Activated CD4-positive, alpha-beta T cell treated with anti-CD3 and anti-CD28 coated beads for 24 hours (primary cell): ENCODE data around the gene DUOXA2.
"Not testable (repeated sequence)": the region's sequence is repeated elsewhere in the genome, so short reads cannot be mapped to it uniquely, and the experiment has no call there.

Source experiments
- DNase-seq, 2 donors: peaks; one replicate each; pipeline ENCODE4 v3.0.0-alpha.2; 2020; ENCODE audit warnings: low read depth in 2 of 2

DUOXA2 gene

DNA sequence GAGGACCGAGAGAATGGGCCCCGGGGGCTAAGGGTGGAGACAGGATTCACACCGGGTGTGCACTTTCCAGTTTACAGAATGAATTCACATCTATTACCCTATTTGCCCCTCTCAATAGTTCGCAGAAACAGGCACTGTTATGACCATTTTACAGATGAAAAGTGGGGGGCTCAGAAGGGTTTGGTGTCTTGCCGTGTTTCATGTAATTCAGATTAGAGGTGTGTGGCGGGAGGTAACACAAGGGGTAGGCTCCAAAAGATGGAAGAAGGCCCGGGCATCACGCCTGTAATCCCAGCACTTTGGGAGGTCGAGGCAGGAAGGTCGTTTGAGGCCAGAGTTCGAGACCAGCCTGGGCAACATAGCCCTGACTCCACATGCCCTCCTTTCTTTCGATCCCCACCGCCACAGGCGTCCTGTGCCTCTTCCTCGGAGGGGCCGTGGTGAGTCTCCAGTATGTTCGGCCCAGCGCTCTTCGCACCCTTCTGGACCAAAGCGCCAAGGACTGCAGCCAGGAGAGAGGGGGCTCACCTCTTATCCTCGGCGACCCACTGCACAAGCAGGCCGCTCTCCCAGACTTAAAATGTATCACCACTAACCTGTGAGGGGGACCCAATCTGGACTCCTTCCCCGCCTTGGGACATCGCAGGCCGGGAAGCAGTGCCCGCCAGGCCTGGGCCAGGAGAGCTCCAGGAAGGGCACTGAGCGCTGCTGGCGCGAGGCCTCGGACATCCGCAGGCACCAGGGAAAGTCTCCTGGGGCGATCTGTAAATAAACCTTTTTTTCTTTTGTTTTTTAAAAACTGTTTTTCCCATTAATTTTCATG, 3.4 kb downstream of the DUOXA2 start:
- DNase-seq: no peak

GRCh38 chr15:45118131-45118588, 4.0 kb downstream of the DUOXA2 start:
- DNase-seq: peak; percentile 76 to 82

DNA sequence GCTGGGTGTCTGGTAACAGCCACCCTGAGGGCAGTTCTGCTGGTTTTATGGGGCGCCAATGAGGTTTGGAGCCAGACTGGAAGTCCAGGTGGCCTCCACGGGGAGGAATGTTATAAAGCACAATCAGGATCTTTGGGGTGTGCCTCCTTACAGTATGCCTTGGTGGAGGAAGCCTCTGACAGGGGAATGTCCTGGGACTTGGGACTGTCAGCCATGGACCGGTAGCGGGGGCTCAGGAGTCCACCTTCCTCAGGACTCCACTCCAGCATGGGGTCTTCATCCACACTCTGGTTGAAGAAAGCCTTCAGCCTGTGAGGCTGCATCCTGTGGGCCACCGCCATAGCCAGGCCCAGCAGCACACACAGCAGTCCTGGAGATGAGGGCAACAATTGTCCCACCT, 4.9 kb downstream of the DUOXA2 start:
- no peak for DNase-seq

GRCh38 chr15:45120081-45120972, 6.2 kb downstream of the DUOXA2 start:
- DNase-seq: no peak

- no peak for DNase-seq
Measured at GRCh38 chr15:45121020-45121419, 6.9 kb downstream of the DUOXA2 start.

DNA sequence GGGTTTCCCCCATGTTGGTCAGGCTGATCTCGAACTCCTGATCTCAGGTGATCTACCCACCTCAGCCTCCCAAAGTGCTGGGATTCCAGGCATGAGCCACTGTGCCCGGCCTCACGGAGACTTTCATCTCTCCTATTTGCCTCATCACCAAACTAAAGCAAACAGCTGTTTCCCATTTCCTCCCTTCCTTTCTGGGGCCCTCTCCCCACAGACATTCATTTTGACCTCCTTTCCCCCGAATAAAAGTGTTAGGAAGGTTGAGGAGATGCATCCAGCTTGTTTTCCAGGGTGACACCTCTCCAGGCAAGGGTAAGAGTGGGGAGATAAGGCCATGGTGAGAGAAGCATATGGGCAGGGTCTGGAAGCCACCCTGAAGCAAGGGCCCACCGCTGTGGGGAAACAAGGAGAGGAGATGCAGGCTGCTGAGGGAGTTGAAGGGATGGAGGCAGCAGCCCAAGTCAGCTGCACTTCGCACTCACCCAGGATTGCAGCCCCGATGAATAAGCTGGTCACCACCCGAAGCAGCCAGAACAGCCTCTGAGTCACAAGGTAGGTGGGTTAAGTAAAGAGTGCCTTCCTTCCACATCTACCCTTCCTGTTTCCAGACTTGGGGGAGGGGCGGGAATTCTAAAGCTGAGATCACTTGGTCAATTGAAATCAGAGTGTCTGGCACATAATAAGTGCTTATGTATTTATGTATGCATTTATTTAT, 7.7 kb downstream of the DUOXA2 start:
- no peak for DNase-seq

DNA sequence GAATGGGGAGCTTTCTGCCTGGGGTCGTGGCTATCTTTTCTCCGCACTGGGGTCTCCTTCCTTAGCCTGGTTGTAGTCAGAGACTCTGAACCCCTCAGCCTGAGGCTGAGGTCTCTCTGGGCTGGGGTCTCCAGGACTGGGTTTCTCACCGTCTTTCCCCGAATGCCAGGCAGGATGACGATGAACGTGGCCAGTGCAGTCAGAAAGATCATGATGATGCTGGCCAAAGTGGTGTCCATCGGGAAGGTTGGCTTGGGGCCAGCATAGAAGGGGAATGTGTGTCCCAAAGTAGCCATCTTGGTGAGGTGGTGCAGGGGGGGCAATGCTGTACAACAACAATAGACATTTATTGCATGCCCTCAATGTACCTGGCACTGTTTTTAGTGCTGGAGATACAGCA, 8.6 kb downstream of the DUOXA2 start:
- no peak for DNase-seq

DNA sequence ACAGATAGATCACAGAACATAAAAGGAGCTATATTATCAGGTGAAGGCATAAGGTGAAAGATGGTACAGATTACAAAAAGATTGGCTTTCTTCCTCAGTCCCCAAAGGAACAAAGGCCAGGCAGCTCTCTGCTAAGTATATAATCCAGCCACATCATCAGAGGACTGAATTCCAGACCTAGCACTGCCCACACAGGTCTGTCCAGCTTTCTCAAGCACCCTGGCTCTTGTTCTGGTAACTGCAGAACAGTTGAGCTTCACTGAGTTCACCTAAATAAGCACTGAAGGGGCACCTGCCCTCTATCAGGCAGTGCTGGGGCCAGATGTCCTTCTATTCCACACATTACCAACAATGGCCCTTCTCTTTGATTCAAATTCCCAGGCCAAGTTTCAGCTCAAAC, 9.3 kb downstream of the DUOXA2 start:
- no peak for DNase-seq

GRCh38 chr15:45126535-45127158, 12.5 kb downstream of the DUOXA2 start:
- peak in 1 of 2 donors; percentile 28 for DNase-seq

- DNase-seq: no peak
Measured at GRCh38 chr15:45128971-45129639, 15.0 kb downstream of the DUOXA2 start.

DNA sequence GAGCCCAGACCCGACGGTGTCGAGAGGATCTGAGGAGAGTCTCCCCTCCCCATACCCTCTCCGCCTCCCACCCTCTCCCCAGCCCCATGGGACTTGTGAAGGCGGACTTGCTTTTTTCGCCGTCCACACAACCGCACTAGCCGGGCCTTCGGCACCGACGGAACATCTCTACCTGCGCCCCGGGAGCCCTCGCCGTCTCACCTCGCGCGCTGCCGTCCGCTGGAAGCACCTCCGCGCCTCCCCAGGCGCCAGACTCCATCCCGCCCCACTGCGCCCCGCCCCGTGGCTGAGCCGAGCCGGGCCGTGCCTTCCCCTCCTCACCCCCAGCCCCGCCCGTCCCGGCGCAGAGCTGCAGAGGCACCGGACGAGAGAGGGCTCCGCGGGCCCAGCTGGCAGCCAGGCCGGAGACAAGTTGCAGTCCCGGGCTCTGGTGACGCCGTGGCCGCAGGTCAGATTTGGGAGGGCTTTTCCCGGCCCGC, 15.6 kb downstream of the DUOXA2 start, which contains the start of the genes DUOX1 and DUOXA1:
TSS of gene DUOX1 (plus strand) at position 344 of the 479 bp plus-strand sequence. CDS start 1,973 bp downstream, outside the sequence.
TSS of gene DUOXA1 (minus strand) at position 229 of the 479 bp plus-strand sequence. CDS start 6,865 bp downstream, outside the sequence.
- DNase-seq: no peak

DNA sequence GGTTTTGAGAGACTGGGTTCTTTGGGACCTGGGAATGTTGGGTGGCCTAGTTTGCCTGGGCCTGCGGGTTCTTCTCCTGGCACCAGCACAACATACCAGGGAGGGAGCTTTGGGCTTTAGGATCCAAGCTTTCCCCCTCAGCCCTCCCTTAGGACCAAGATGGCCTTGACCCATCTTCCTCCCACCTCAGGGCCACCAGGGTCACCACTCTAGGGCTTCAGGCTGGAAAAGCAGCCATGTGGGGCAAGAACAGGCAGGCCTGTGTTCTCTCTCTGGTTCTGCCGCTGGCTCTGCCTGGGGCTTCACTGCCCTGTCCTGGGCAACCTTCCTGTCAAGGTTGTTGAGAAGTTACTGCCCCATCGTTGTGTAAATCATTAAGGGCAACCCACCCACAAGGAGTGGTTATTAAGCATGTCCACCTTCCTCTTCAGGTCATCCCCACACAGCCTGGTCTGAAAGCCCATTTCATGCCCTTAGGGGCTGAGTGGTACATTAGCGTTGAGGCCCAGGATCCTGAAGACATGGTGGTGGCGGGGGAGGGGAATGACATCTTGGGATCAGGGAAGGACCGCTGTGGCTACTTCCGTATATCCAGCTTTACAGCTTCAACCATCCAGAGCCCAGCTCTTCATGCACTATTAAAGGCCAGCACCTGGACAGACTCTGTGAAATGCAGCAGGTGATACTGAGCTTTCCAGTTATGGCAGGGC, 16.3 kb downstream of the DUOXA2 start:
- no peak for DNase-seq

- no peak for DNase-seq
Measured at GRCh38 chr15:45131510-45131909, 17.4 kb downstream of the DUOXA2 start.

GRCh38 chr15:45132844-45133560, 18.9 kb downstream of the DUOXA2 start:
- no peak for DNase-seq

DNA sequence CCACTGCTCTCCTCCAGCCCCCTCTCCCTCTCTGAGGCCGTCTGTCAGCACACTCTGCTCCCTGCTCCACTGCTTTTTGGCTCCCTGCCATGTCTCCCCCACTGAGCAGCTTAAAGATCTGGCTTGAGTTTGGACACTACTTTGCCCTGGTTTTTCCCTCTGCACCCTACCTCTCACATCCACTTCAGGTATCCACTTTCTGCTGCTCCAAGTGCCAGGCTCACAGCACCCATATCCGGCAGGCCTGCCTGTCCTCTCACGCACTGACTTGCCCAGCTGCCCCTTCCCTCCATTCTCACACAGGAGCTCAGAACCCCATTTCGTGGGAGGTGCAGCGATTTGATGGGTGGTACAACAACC, 19.4 kb downstream of the DUOXA2 start:
- DNase-seq: no peak

GRCh38 chr15:45134046-45134445, 19.9 kb downstream of the DUOXA2 start:
- DNase-seq: no peak

DNA sequence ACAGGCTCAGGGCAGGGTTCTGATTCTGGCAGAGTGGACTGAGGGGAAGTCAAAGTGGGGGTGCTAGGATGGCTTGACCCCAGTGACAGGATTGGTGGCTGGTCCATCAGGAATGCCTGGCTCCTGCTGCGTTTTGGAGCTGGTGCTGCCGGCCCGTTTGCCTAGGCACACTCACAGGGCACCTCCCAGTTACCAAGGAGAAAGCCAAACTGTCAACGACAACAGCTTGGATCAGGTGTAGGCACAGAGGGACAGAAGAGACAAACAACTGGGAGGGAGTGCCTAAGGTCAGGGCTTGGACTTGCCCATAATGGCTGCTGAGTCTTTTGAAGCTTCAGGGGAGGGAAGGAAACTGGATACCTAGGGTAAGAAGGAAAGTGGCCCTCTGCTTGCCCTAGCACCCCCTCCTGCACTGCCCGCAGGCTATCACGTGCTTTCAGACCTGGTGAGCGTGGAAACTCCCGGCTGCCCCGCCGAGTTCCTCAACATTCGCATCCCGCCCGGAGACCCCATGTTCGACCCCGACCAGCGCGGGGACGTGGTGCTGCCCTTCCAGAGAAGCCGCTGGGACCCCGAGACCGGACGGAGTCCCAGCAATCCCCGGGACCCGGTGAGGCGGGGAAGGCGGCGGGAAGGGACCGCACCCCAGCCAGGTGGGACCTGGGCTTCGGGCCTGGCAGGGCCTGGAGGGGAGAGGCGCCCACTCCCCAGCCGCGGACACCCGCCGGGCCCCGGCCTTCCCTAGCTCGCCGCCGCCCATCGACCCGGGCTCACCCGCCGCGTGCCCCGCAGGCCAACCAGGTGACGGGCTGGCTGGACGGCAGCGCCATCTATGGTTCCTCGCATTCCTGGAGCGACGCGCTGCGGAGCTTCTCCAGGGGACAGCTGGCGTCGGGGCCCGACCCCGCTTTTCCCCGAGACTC, 20.8 kb downstream of the DUOXA2 start:
- no peak for DNase-seq

DNA sequence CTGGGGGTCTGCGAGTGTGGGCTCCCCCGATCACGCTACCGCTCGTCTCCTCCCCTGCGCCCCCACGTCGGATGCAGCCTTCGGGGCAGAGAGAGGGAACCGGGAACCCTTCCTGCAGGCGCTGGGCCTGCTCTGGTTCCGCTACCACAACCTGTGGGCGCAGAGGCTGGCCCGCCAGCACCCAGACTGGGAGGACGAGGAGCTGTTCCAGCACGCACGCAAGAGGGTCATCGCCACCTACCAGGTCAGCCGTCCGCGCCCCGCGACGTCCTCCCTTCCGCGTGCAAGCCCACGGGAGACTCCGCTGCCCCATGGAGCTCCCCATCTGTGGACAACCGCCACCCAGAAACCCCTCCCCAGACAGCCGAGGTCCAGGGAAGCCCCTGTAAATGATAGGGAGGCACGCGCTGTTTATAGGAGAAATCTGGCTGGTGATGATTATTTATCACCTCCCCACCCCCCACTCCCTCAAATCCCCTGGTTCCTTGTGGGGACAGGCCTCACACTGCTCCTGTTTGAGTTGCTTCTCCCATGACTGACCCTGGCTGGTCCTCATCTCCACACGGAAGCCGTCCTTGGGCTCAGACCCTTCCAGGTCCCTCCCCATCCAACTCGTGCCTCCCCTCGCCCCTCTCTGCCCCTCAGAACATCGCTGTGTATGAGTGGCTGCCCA, 21.7 kb downstream of the DUOXA2 start:
- not testable (repeated sequence) for DNase-seq
